ENCODE measurements around the gene NCK2.

- TF ChIP-seq ELF4 (IDR thresholded peaks at IDR 0.05): no peak
- TF ChIP-seq TARDBP (IDR thresholded peaks at IDR 0.05): no peak
- TF ChIP-seq SUZ12 (IDR thresholded peaks at IDR 0.05): no peak
- TF ChIP-seq SP1 (IDR thresholded peaks at IDR 0.05): no peak
- no peak for TF ChIP-seq BHLHE40 (IDR thresholded peaks at IDR 0.05; ENCODE audit: borderline replicate concordance)
- TF ChIP-seq NFRKB (IDR thresholded peaks at IDR 0.05): no peak
- TF ChIP-seq FOXK2 (IDR thresholded peaks at IDR 0.05): no peak
- TF ChIP-seq FOXA1 (IDR thresholded peaks at IDR 0.05): no peak
- TF ChIP-seq, protein P1, sequence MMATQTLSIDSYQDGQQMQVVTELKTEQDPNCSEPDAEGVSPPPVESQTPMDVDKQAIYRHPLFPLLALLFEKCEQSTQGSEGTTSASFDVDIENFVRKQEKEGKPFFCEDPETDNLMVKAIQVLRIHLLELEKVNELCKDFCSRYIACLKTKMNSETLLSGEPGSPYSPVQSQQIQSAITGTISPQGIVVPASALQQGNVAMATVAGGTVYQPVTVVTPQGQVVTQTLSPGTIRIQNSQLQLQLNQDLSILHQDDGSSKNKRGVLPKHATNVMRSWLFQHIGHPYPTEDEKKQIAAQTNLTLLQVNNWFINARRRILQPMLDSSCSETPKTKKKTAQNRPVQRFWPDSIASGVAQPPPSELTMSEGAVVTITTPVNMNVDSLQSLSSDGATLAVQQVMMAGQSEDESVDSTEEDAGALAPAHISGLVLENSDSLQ (IDR thresholded peaks at IDR 0.05): no peak
- TF ChIP-seq LEF1 (IDR thresholded peaks at IDR 0.05; ENCODE audit: borderline replicate concordance): no peak
Observed at GRCh38 chr2:105854972-105855371, 110.3 kb downstream of the NCK2 start.

All from HEK293T (cell line).